ENCODE results near the gene CEP112. TPM values are rescaled to one million over a fixed set of nuclear protein-coding genes. Genes with fewer than 3 reads are reported as not detected.

CEP112 gene
- total and polyA plus RNA-seq, 2 of the 13 experiments (the other 11 are each of a cell fraction or from before 2014, with no cell fraction given) = 1.2 to 3.4 TPM

- TF ChIP-seq TCF12 (IDR thresholded peaks at IDR 0.05) (no peak), TCF12 (CRISPR knock-in tag; IDR thresholded peaks at IDR 0.05) (no peak), MAFF (IDR thresholded peaks at IDR 0.05; ENCODE audit: low read depth, low read length) (peak; percentile 76), THAP7 (CRISPR knock-in tag; IDR thresholded peaks at IDR 0.05) (no peak), SKI (IDR thresholded peaks at IDR 0.05; ENCODE audit: partially characterized antibody) (no peak), ZC3H4 (CRISPR knock-in tag; IDR thresholded peaks at IDR 0.05; ENCODE audit: borderline replicate concordance) (no peak), ZBTB8A (CRISPR knock-in tag; IDR thresholded peaks at IDR 0.05; ENCODE audit: borderline replicate concordance, low read depth) (no peak)
Measured at GRCh38 chr17:65901394-65901793, 290.5 kb downstream of the CEP112 start (continued).

- CTCF ChIA-PET (ENCODE audit: low intra/inter-chr PET ratio, low total read pairs) = no interaction called here
- Histone ChIP-seq H3K4me2 (ENCODE audit: low read depth, low read length) (no peak overlapping the region), H3K36me3 (replicated peaks in 1 of 2; ENCODE audit: control insufficient read depth in 1 of 2, insufficient read depth in 2 of 2, low read length in 2 of 2) (no peaks in the 10 kb centered on the region), H3K9me3 (ENCODE audit: low read length) (no peaks in the 10 kb centered on the region), H3K27ac (ENCODE audit: extremely low read length, insufficient read depth, low read length) (no peak overlapping the region), H3K9ac (ENCODE audit: insufficient read depth, low read depth, low read length) (no peak overlapping the region), H3K4me3 (replicated peaks in 1 of 3; ENCODE audit: insufficient read depth in 1 of 3, low read depth in 2 of 3, low read length in 3 of 3) (no peak overlapping the region), H3K79me2 (ENCODE audit: insufficient read depth, low read length) (no peaks in the 10 kb centered on the region), H3K27me3 (ENCODE audit: control insufficient read depth in 1 of 2, insufficient read depth in 2 of 2, low read length in 2 of 2) (no peaks in the 10 kb centered on the region), H4K20me1 (ENCODE audit: insufficient read depth, low read length) (no peaks in the 10 kb centered on the region), H3K4me1 (ENCODE audit: insufficient read depth, low read length) (no peaks in the 10 kb centered on the region), H2AFZ (ENCODE audit: low read length) (no peak overlapping the region)
- POLR2A ChIA-PET = no interaction called here
- DNase-seq (ENCODE audit: low spot score) = no peak
- no peak for ATAC-seq
- TF ChIP-seq MAFG (CRISPR knock-in tag; IDR thresholded peaks at IDR 0.05) (no peak), ZNF382 (CRISPR knock-in tag; IDR thresholded peaks at IDR 0.05; ENCODE audit: borderline replicate concordance) (no peak), RBM22 (optimal IDR thresholded peaks at IDR 0.05; ENCODE audit: low read length) (no peak), ZC3H4 (CRISPR knock-in tag; IDR thresholded peaks at IDR 0.05; ENCODE audit: borderline replicate concordance) (no peak), DBP (CRISPR knock-in tag; IDR thresholded peaks at IDR 0.05; ENCODE audit: not compliant biosample characterization) (no peak), REXO4 (CRISPR knock-in tag; IDR thresholded peaks at IDR 0.05; ENCODE audit: borderline replicate concordance) (no peak), PRDM15 (CRISPR knock-in tag; IDR thresholded peaks at IDR 0.05) (no peak)
- in situ Hi-C loops (cut with HindIII; ENCODE audit: extremely low pct_ligation_motif_present, low pct_unique_long_range_greater_than_20kb) = no loop called here
- no TSS peak for BruUV-seq (replicated peaks)
- no peak for FAIRE-seq
- WGBS (ENCODE audit: low lambda C conversion rate) = 76% methylated on average over 6 of the region's 6 CpGs
- intact Hi-C loops (cut with micrococcal nuclease; ENCODE audit: unreplicated experiment) = no loop called here
Measured at GRCh38 chr17:65900216-65900615, 291.7 kb downstream of the CEP112 start.

All from HepG2 (cell line).